H9 (cell line): ENCODE data around the gene NRP2. TPM values are rescaled to one million over a fixed set of nuclear protein-coding genes. Genes with fewer than 3 reads are reported as not detected.

Experiments used
- DNase-seq: peaks from one replicate; pipeline ENCODE4 v3.0.0-alpha.2; 2017
- H2AFZ ChIP-seq: one replicate; pipeline ENCODE4 v1.6.1; 2013; ENCODE audit warnings: mild to moderate bottlenecking, low read length, control low read depth, moderate library complexity
- H2AK5ac ChIP-seq: 2 replicates; pipeline ENCODE4 v1.6.1; 2013; ENCODE audit warnings: low read length, control low read depth, mixed read lengths; ENCODE audit not compliant: insufficient read length
- H2BK120ac ChIP-seq: one replicate; pipeline ENCODE4 v1.6.1; 2013; ENCODE audit warnings: low read depth, mild to moderate bottlenecking, low read length, control low read depth, inconsistent platforms; ENCODE audit not compliant: poor library complexity, severe bottlenecking
- H2BK12ac ChIP-seq: 2 replicates; pipeline ENCODE4 v1.6.1; 2013; ENCODE audit warnings: low read length, control low read depth, mixed read lengths, low read depth; ENCODE audit not compliant: insufficient read length
- H2BK15ac ChIP-seq: 2 replicates; pipeline ENCODE4 v1.6.1; 2013; ENCODE audit warnings: low read depth, low read length, control low read depth
- H2BK20ac ChIP-seq: one replicate; pipeline ENCODE4 v1.6.1; 2013; ENCODE audit warnings: low read depth, mild to moderate bottlenecking, low read length, control low read depth, inconsistent platforms; ENCODE audit not compliant: poor library complexity, severe bottlenecking
- H2BK5ac ChIP-seq: 2 replicates; pipeline ENCODE4 v1.6.1; 2013; ENCODE audit warnings: low read length, control low read depth, mixed read lengths; ENCODE audit not compliant: insufficient read length
- H3K14ac ChIP-seq: 2 replicates; pipeline ENCODE4 v1.6.1; 2013; ENCODE audit warnings: low read length, control low read depth; ENCODE audit not compliant: insufficient read depth
- H3K18ac ChIP-seq: 2 replicates; pipeline ENCODE4 v1.6.1; 2013; ENCODE audit warnings: low read depth, mild to moderate bottlenecking, mixed read lengths, low read length, control low read depth; ENCODE audit not compliant: insufficient read length
- H3K23ac ChIP-seq: 2 replicates; pipeline ENCODE4 v1.6.1; 2013; ENCODE audit warnings: low read length, control low read depth, mixed read lengths, low read depth; ENCODE audit not compliant: insufficient read length
- H3K23me2 ChIP-seq: 2 replicates; pipeline ENCODE4 v1.6.1; 2013; ENCODE audit warnings: low read depth, mild to moderate bottlenecking, mixed read lengths, low read length, control low read depth; ENCODE audit not compliant: insufficient read length, poor library complexity, severe bottlenecking
- H3K27ac ChIP-seq: 2 replicates; pipeline ENCODE4 v1.5.1; 2013; ENCODE audit warnings: low read length, control low read depth, mixed read lengths, low read depth; ENCODE audit not compliant: insufficient read length
- H3K27me3 ChIP-seq: 2 replicates; pipeline ENCODE4 v1.6.1; 2013; ENCODE audit warnings: low read length, control low read depth, inconsistent platforms; ENCODE audit not compliant: insufficient read depth
- H3K4ac ChIP-seq: 2 replicates; pipeline ENCODE4 v1.6.1; 2013; ENCODE audit warnings: low read depth, mild to moderate bottlenecking, control low read depth, inconsistent platforms, low read length, moderate library complexity
- H3K4me1 ChIP-seq: 2 replicates; pipeline ENCODE4 v1.6.1; 2013; ENCODE audit warnings: low read length, control low read depth, inconsistent platforms; ENCODE audit not compliant: insufficient read depth
- H3K4me2 ChIP-seq: 2 replicates; pipeline ENCODE4 v1.6.1; 2013; ENCODE audit warnings: low read length, control low read depth, mixed read lengths; ENCODE audit not compliant: insufficient read length, insufficient read depth
- H3K56ac ChIP-seq: 2 replicates; pipeline ENCODE4 v1.6.1; 2013; ENCODE audit warnings: low read depth, mild to moderate bottlenecking, mixed read lengths, low read length, control low read depth; ENCODE audit not compliant: insufficient read length
- H3K79me1 ChIP-seq: 2 replicates; pipeline ENCODE4 v1.6.1; 2013; ENCODE audit warnings: low read depth, mild to moderate bottlenecking, moderate library complexity, low read length, control low read depth, inconsistent platforms; ENCODE audit not compliant: insufficient read depth, poor library complexity, severe bottlenecking
- H3K79me2 ChIP-seq: 2 replicates; pipeline ENCODE4 v1.6.1; 2013; ENCODE audit warnings: low read length, control low read depth, inconsistent platforms; ENCODE audit not compliant: insufficient read depth
- H3K9ac ChIP-seq: 2 replicates; pipeline ENCODE4 v1.6.1; 2013; ENCODE audit warnings: low read length, control low read depth, mixed read lengths; ENCODE audit not compliant: insufficient read length; ENCODE audit errors: extremely low read depth
- H3K9me3 ChIP-seq: one replicate; pipeline ENCODE4 v1.6.1; 2013; ENCODE audit warnings: low read depth, low read length, inconsistent platforms; ENCODE audit not compliant: control insufficient read depth
- H3T11ph ChIP-seq: one replicate; pipeline ENCODE4 v1.6.1; 2013; ENCODE audit warnings: mild to moderate bottlenecking, low read length, control low read depth, inconsistent platforms
- H4K20me1 ChIP-seq: one replicate; pipeline ENCODE4 v1.6.1; 2013; ENCODE audit not compliant: control insufficient read depth, insufficient read length, insufficient read depth
- H4K5ac ChIP-seq: 2 replicates; pipeline ENCODE4 v1.6.1; 2013; ENCODE audit warnings: low read depth, mild to moderate bottlenecking, mixed read lengths, low read length, control low read depth; ENCODE audit not compliant: insufficient read length
- H4K8ac ChIP-seq: replicated peaks from 2 replicates; pipeline ENCODE4 v1.6.1; 2013; ENCODE audit warnings: low read length, control low read depth, mixed read lengths, low read depth; ENCODE audit not compliant: insufficient read length
- H4K91ac ChIP-seq: 2 replicates; pipeline ENCODE4 v1.6.1; 2013; ENCODE audit warnings: low read depth, mild to moderate bottlenecking, moderate library complexity, mixed read lengths, low read length, control low read depth; ENCODE audit not compliant: insufficient read length
- H3K27ac Mint-ChIP-seq, 3 experiments: 2 replicates in 2 of 3; 3 replicates in 1 of 3; pipeline ENCODE4 v1.8.0; 2020 to 2021; ENCODE audit warnings: mixed read lengths in 3 of 3, mild to moderate bottlenecking in 1 of 3, moderate library complexity in 1 of 3
- H3K27me3 Mint-ChIP-seq: 2 replicates; pipeline ENCODE4 v1.8.0; 2021; ENCODE audit warnings: low read depth, mild to moderate bottlenecking, moderate library complexity, mixed read lengths
- H3K36me3 Mint-ChIP-seq, 3 experiments: 2 replicates in 2 of 3; 3 replicates in 1 of 3; pipeline ENCODE4 v1.8.0; 2020 to 2021; ENCODE audit warnings: low read depth in 3 of 3, mixed read lengths in 3 of 3; ENCODE audit not compliant: insufficient read depth in 1 of 3
- H3K4me1 Mint-ChIP-seq, 2 experiments: 2 replicates each; pipeline ENCODE4 v1.8.0; 2020; ENCODE audit warnings: mixed read lengths in 2 of 2
- H3K4me3 Mint-ChIP-seq, 2 experiments: 2 replicates in 1 of 2; 3 replicates in 1 of 2; pipeline ENCODE4 v1.8.0; 2020 to 2021; ENCODE audit warnings: mild to moderate bottlenecking in 2 of 2, mixed read lengths in 2 of 2, moderate library complexity in 1 of 2
- H3K9me3 Mint-ChIP-seq, 2 experiments: 2 replicates in 1 of 2; 3 replicates in 1 of 2; pipeline ENCODE4 v1.8.0; 2020; ENCODE audit warnings: mild to moderate bottlenecking in 2 of 2, mixed read lengths in 2 of 2, moderate library complexity in 1 of 2
- CTCF ChIP-seq: fragments of 200-600 bp; sonication (generic); conservative IDR thresholded peaks from 3 replicates; pipeline ENCODE4 v1.8.0; 2021; ENCODE audit warnings: antibody characterized with exemption, mild to moderate bottlenecking
- WGBS: extraction: QIAGEN DNeasy Blood & Tissue Kit; methylation state at CpG from one replicate; pipeline ENCODE4 v1.1.7; 2013; ENCODE audit warnings: missing lambda C conversion rate, low lambda C conversion rate, mixed read lengths; ENCODE audit not compliant: insufficient read length; ENCODE audit errors: extremely low coverage; 5-methylcytosine and 5-hydroxymethylcytosine counted together
- total RNA-seq: library from RNA; stranded (reverse); gene quantifications from 2 replicates; pipeline ENCODE4 v1.2.1, GENCODE V29; 2021

Gene NRP2
- total RNA-seq, 1 experiment from 2014 or later = 19.7 TPM

DNA sequence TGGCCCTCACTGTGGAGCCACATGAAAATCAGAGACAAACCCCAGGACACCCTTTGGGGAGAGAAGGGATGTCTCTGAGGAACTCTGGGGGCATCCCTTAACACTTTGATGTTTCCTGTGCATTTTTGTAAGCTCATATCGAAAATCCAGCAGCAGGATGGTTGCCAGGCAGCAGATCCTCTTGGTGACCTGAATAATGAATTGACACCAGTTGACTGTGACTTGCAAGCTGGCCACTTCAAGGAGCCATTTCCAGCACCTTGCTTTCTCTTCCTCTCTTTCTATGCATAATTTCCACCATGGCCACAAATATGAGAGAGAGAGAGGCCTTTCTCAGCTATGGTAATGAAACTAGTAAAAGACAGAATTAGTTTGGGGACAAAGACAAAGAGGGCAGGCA lies 91.7 kb downstream of the NRP2 start:
- WGBS = no CpG with 5 or more reads among the region's 1 CpG
- Histone ChIP-seq H4K20me1 (no peaks in the 10 kb centered on the region), H2BK20ac (no peak overlapping the region), H3K4me1 (no peaks in the 10 kb centered on the region), H4K8ac (no peak overlapping the region), H2BK120ac (no peak overlapping the region), H3K79me2 (no peaks in the 10 kb centered on the region), H4K91ac (no peak overlapping the region), H3T11ph (no peak overlapping the region), H3K18ac (no peak overlapping the region), H3K56ac (no peak overlapping the region), H3K4me2 (no peak overlapping the region), H3K23ac (no peak overlapping the region), H3K79me1 (no peaks in the 10 kb centered on the region), H4K5ac (no peak overlapping the region), H3K27me3 (no peaks in the 10 kb centered on the region), H3K27ac (no peak overlapping the region), H3K9ac (no peak overlapping the region), H3K14ac (no peak overlapping the region), H3K23me2 (no peaks in the 10 kb centered on the region), H2AK5ac (no peak overlapping the region), H2AFZ (no peak overlapping the region), H2BK5ac (no peak overlapping the region), H2BK15ac (no peak overlapping the region), H3K4ac (no peak overlapping the region), H2BK12ac (no peak overlapping the region), H3K9me3 (no peaks in the 10 kb centered on the region)
- Mint-ChIP-seq H3K9me3 (no peaks in the 10 kb centered on the region), H3K4me1 (peaks cover 19% of the 10 kb centered on the region in 2 experiments), H3K27ac (no peak overlapping the region; a peak in 1 of 7 replicates), H3K4me3 (no peak overlapping the region; a peak in 1 of 5 replicates), H3K36me3 (peaks cover 0 to 10% (median 8%) of the 10 kb centered on the region in 3 experiments; a peak in 3 of 7 replicates), H3K27me3 (peaks cover 23% of the 10 kb centered on the region)
- TF ChIP-seq CTCF = no peak
- no peak for DNase-seq
